Suprapubic skin (tissue), 4 donors: ENCODE measurements around the gene NRCAM.

Source experiments
- EP300 ChIP-seq: sonication (generic); formaldehyde crosslinking; IDR thresholded peaks from one replicate; pipeline ENCODE4 v1.6.1; 2017; ENCODE audit warnings: antibody characterized with exemption
- POLR2A ChIP-seq, 2 donors: fragments of 450-650 bp; IDR thresholded peaks; one replicate each; pipeline ENCODE4 v1.6.1; 2017; ENCODE audit warnings: antibody characterized with exemption in 2 of 2, mild to moderate bottlenecking in 2 of 2, moderate library complexity in 2 of 2
- POLR2AphosphoS5 ChIP-seq, 3 donors: sonication (generic); formaldehyde crosslinking; IDR thresholded peaks; one replicate each; pipeline ENCODE4 v1.6.1; 2017; ENCODE audit warnings: antibody characterized with exemption in 3 of 3
- TF ChIP-seq, protein P1 (sequence below), 2 donors: fragments of 200-600 bp in 1 of 2; fragments of 450-650 bp in 1 of 2; sonication (generic) in 1 of 2; IDR thresholded peaks; one replicate each; pipeline ENCODE4 v1.5.1; 2016 to 2019; ENCODE audit warnings: antibody characterized with exemption in 2 of 2, mild to moderate bottlenecking in 1 of 2, moderate library complexity in 1 of 2

DNA sequence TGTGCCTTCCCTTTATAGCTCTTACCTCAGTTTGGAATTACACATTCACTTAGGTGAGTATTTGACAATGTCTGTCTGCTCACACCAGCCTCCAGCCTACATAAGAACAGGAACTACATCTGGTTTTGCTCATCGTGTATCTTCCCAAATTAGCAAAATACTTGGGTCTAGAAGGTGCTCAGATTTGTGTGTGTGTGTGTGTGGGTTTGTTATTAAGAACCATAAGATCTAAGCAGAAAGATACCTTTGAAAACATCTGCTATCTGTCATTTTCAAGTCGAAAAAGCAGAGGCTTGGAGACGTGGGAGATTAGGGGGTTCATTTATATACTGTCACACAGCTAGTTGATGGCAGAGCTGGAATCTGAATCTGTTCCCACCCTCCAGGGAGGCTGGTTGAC lies 311.3 kb downstream of the NRCAM start:
- no peak for TF ChIP-seq POLR2A (IDR thresholded peaks at IDR 0.05)
- TF ChIP-seq, protein P1, sequence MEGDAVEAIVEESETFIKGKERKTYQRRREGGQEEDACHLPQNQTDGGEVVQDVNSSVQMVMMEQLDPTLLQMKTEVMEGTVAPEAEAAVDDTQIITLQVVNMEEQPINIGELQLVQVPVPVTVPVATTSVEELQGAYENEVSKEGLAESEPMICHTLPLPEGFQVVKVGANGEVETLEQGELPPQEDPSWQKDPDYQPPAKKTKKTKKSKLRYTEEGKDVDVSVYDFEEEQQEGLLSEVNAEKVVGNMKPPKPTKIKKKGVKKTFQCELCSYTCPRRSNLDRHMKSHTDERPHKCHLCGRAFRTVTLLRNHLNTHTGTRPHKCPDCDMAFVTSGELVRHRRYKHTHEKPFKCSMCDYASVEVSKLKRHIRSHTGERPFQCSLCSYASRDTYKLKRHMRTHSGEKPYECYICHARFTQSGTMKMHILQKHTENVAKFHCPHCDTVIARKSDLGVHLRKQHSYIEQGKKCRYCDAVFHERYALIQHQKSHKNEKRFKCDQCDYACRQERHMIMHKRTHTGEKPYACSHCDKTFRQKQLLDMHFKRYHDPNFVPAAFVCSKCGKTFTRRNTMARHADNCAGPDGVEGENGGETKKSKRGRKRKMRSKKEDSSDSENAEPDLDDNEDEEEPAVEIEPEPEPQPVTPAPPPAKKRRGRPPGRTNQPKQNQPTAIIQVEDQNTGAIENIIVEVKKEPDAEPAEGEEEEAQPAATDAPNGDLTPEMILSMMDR (IDR thresholded peaks at IDR 0.05) = no peak
- TF ChIP-seq POLR2AphosphoS5 (IDR thresholded peaks at IDR 0.05) = no peak
- no peak for TF ChIP-seq EP300
